Measurements from ENCODE around the gene NPIPA3. TPM values are rescaled to one million over a fixed set of nuclear protein-coding genes. Genes with fewer than 3 reads are reported as not detected.
"Not testable (repeated sequence)": the region's sequence is repeated elsewhere in the genome, so short reads cannot be mapped to it uniquely, and the experiment has no call there.

The NPIPA3 gene
- total RNA-seq = 1 to 10 TPM in 1 of 2 donors, not detected in 1; 1.5 TPM

GRCh38 chr16:14703156-14704011 lies at the start of gene NPIPA3:
Gene NPIPA3, plus strand, starts transcription at chr16:14703411. Its CDS starts 5,533 bp downstream, at chr16:14708944.
- ATAC-seq = peak; percentile 100
- H3K9me3 Mint-ChIP-seq; H3K4me3 Mint-ChIP-seq; H3K4me1 Mint-ChIP-seq (ENCODE audit: low read depth in 2 of 2); H3K27ac Mint-ChIP-seq; H3K27me3 Mint-ChIP-seq; DNase-seq (ENCODE audit: low spot score); H3K36me3 Mint-ChIP-seq: not testable (repeated sequence)

- no peak for DNase-seq (ENCODE audit: low spot score)
- Mint-ChIP-seq H3K9me3 (no peaks in the 10 kb centered on the region), H3K36me3 (peaks cover 11% of the 10 kb centered on the region), H3K27ac (peak overlapping the region in 1 of 2 donors; percentile 70), H3K4me1 (ENCODE audit: low read depth in 2 of 2) (peaks cover 0 to 5% of the 10 kb centered on the region in 2 donors), H3K4me3 (no peak overlapping the region), H3K27me3 (no peaks in the 10 kb centered on the region)
- no peak for ATAC-seq
Observed at GRCh38 chr16:14658063-14658462, 45.1 kb upstream of the NPIPA3 start.

- ATAC-seq (no peak), DNase-seq (ENCODE audit: low spot score) (no peak)
- H3K4me3 Mint-ChIP-seq = no peak overlapping the region
- peaks cover 11% of the 10 kb centered on the region for H3K36me3 Mint-ChIP-seq
- H3K9me3 Mint-ChIP-seq = no peaks in the 10 kb centered on the region
- peaks cover 8% of the 10 kb centered on the region in 2 donors for H3K4me1 Mint-ChIP-seq (ENCODE audit: low read depth in 2 of 2)
- no peak overlapping the region for H3K27ac Mint-ChIP-seq
- no peaks in the 10 kb centered on the region for H3K27me3 Mint-ChIP-seq
Observed at GRCh38 chr16:14667347-14668266, 35.6 kb upstream of the NPIPA3 start.

- no peak overlapping the region for H3K4me3 Mint-ChIP-seq
- peaks cover 9 to 10% of the 10 kb centered on the region in 2 donors for H3K4me1 Mint-ChIP-seq (ENCODE audit: low read depth in 2 of 2)
- no peak for ATAC-seq
- no peaks in the 10 kb centered on the region for H3K27me3 Mint-ChIP-seq
- H3K9me3 Mint-ChIP-seq = no peaks in the 10 kb centered on the region
- DNase-seq (ENCODE audit: low spot score) = no peak
- H3K27ac Mint-ChIP-seq = no peak overlapping the region
- peaks cover 9% of the 10 kb centered on the region for H3K36me3 Mint-ChIP-seq
Observed at GRCh38 chr16:14668556-14669223, 34.5 kb upstream of the NPIPA3 start.

- Mint-ChIP-seq H3K36me3 (peaks cover 9% of the 10 kb centered on the region), H3K27ac (no peak overlapping the region), H3K27me3 (no peaks in the 10 kb centered on the region), H3K9me3 (no peaks in the 10 kb centered on the region), H3K4me3 (no peak overlapping the region), H3K4me1 (ENCODE audit: low read depth in 2 of 2) (peaks cover 9 to 10% of the 10 kb centered on the region in 2 donors)
- no peak for ATAC-seq
- DNase-seq (ENCODE audit: low spot score) = no peak
Observed at GRCh38 chr16:14669776-14670175, 33.4 kb upstream of the NPIPA3 start.

- peak overlapping the region; percentile 3 to 12 for H3K27ac Mint-ChIP-seq
- no peak for ATAC-seq
- peak overlapping the region; percentile 36 for H3K4me3 Mint-ChIP-seq
- H3K36me3 Mint-ChIP-seq = no peaks in the 10 kb centered on the region
- H3K4me1 Mint-ChIP-seq (ENCODE audit: low read depth in 2 of 2) = peaks cover 9 to 10% of the 10 kb centered on the region in 2 donors
- H3K27me3 Mint-ChIP-seq = peaks cover 0 to 3% of the 10 kb centered on the region in 2 donors
- DNase-seq (ENCODE audit: low spot score) = no peak
- H3K9me3 Mint-ChIP-seq = no peaks in the 10 kb centered on the region
Observed at GRCh38 chr16:14672403-14672971, 30.7 kb upstream of the NPIPA3 start.

GRCh38 chr16:14676633-14677032 lies 26.6 kb upstream of the NPIPA3 start:
- H3K27ac Mint-ChIP-seq = no peak overlapping the region
- no peaks in the 10 kb centered on the region for H3K36me3 Mint-ChIP-seq
- H3K4me1 Mint-ChIP-seq (ENCODE audit: low read depth in 2 of 2) = peaks cover 9 to 10% of the 10 kb centered on the region in 2 donors
- H3K9me3 Mint-ChIP-seq = no peaks in the 10 kb centered on the region
- H3K4me3 Mint-ChIP-seq = no peak overlapping the region
- ATAC-seq (no peak), DNase-seq (ENCODE audit: low spot score) (no peak)
- peaks cover 6 to 15% of the 10 kb centered on the region in 2 donors for H3K27me3 Mint-ChIP-seq

- H3K27ac Mint-ChIP-seq = no peak overlapping the region
- no peaks in the 10 kb centered on the region for H3K9me3 Mint-ChIP-seq
- ATAC-seq = no peak
- DNase-seq (ENCODE audit: low spot score) = no peak
- peaks cover under 1 to 2% of the 10 kb centered on the region in 2 donors for H3K4me1 Mint-ChIP-seq (ENCODE audit: low read depth in 2 of 2)
- H3K27me3 Mint-ChIP-seq = peaks cover 6 to 15% of the 10 kb centered on the region in 2 donors
- no peak overlapping the region for H3K4me3 Mint-ChIP-seq
- no peaks in the 10 kb centered on the region for H3K36me3 Mint-ChIP-seq
Observed at GRCh38 chr16:14677627-14678026, 25.6 kb upstream of the NPIPA3 start.

- ATAC-seq = no peak
- Mint-ChIP-seq H3K4me3 (no peak overlapping the region), H3K4me1 (ENCODE audit: low read depth in 2 of 2) (no peaks in the 10 kb centered on the region), H3K27me3 (peaks cover 6 to 15% of the 10 kb centered on the region in 2 donors), H3K9me3 (no peaks in the 10 kb centered on the region), H3K27ac (no peak overlapping the region), H3K36me3 (no peaks in the 10 kb centered on the region)
- DNase-seq (ENCODE audit: low spot score) = no peak
Observed at GRCh38 chr16:14678748-14679497, 24.3 kb upstream of the NPIPA3 start.

GRCh38 chr16:14680396-14680795 lies 22.8 kb upstream of the NPIPA3 start:
- H3K4me1 Mint-ChIP-seq (ENCODE audit: low read depth in 2 of 2); H3K4me3 Mint-ChIP-seq; H3K36me3 Mint-ChIP-seq; DNase-seq (ENCODE audit: low spot score); H3K9me3 Mint-ChIP-seq; ATAC-seq; H3K27ac Mint-ChIP-seq: not testable (repeated sequence)
- H3K27me3 Mint-ChIP-seq = peaks cover 6 to 15% of the 10 kb centered on the region in 2 donors

- Mint-ChIP-seq H3K27ac (no peak overlapping the region), H3K4me1 (ENCODE audit: low read depth in 2 of 2) (no peaks in the 10 kb centered on the region), H3K27me3 (peaks cover 6 to 15% of the 10 kb centered on the region in 2 donors), H3K36me3 (no peaks in the 10 kb centered on the region), H3K4me3 (no peak overlapping the region), H3K9me3 (no peaks in the 10 kb centered on the region)
- no peak for ATAC-seq
- no peak for DNase-seq (ENCODE audit: low spot score)
Observed at GRCh38 chr16:14681115-14681514, 22.1 kb upstream of the NPIPA3 start.

- DNase-seq (ENCODE audit: low spot score) (peak; percentile 25), ATAC-seq (no peak)
- no peak overlapping the region for H3K27ac Mint-ChIP-seq
- no peaks in the 10 kb centered on the region for H3K36me3 Mint-ChIP-seq
- H3K27me3 Mint-ChIP-seq = peaks cover 6 to 15% of the 10 kb centered on the region in 2 donors
- H3K9me3 Mint-ChIP-seq = no peaks in the 10 kb centered on the region
- no peaks in the 10 kb centered on the region for H3K4me1 Mint-ChIP-seq (ENCODE audit: low read depth in 2 of 2)
- H3K4me3 Mint-ChIP-seq = no peak overlapping the region
Observed at GRCh38 chr16:14682121-14682520, 21.1 kb upstream of the NPIPA3 start.

All from natural killer cell treated with Interleukin-12 subunit alpha and Interleukin-12 subunit beta and Interleukin-15 and Interleukin-18, amount 100 ng/mL, for 72 hours (primary cell).